GM19372 (cell line): ENCODE data around the gene ARHGEF4.

Experiments used
- ATAC-seq: cut with Tn5 transposase; IDR thresholded peaks from one replicate; pipeline ENCODE4 v1.9.1; 2021; ENCODE audit warnings: mild to moderate bottlenecking, low read depth, moderate library complexity; ENCODE audit not compliant: unreplicated experiment

ARHGEF4 gene

DNA sequence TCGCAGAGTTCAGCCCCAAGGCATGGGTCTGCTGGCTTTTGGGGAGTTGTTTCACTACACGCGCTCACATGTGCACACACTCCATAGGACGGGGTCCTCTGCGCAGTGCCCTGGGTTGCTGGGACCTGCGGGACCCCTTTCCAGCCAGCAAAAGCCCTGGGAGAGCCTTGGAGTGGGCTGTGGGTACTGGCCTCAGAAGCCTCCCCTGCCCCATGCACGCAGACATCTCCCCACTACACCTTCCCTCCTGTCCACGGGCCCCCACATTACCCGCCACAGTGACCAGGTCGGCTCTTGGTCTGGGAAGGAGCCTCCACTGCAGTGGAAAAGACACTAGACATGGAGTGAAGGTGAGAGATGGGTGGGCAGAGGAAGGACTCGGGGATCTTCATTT is 208.0 kb downstream of the ARHGEF4 start:
- no peak for ATAC-seq

DNA sequence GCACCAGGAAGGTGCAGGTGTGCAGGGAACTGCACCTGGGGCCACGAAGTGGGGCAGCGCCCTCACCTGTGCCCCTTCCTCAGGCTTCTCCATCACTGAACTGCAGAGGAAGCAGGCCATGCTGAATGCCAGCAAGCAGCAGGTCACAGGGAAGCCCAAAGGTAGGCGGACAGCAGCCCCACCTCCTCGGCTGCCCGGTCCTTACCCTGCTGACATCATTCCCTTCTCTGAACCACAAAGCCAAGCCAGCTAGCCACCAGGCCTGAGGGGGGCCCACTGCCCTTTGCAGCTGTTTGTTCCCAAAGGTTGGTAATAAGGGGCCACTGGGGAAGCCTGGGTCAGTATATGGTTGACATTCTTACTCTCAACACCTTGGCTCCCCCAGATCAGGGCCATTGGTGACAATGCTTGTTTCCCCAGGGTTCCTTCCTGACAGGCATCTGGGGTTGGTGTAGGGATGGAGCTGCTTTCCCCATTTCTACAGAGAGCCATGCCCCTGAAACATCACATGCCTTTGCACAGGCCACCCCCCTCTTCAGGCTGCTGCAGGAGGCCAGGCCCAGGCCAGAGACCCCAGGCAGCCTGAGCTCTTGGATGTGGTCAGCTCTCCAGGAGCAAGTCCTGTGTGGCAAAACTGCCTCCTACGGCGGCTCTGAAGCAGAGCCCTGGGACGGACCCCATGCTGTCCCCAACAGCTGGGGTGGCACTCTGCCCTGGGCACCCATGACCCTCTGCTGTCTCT is 208.7 kb downstream of the ARHGEF4 start:
- no peak for ATAC-seq

DNA sequence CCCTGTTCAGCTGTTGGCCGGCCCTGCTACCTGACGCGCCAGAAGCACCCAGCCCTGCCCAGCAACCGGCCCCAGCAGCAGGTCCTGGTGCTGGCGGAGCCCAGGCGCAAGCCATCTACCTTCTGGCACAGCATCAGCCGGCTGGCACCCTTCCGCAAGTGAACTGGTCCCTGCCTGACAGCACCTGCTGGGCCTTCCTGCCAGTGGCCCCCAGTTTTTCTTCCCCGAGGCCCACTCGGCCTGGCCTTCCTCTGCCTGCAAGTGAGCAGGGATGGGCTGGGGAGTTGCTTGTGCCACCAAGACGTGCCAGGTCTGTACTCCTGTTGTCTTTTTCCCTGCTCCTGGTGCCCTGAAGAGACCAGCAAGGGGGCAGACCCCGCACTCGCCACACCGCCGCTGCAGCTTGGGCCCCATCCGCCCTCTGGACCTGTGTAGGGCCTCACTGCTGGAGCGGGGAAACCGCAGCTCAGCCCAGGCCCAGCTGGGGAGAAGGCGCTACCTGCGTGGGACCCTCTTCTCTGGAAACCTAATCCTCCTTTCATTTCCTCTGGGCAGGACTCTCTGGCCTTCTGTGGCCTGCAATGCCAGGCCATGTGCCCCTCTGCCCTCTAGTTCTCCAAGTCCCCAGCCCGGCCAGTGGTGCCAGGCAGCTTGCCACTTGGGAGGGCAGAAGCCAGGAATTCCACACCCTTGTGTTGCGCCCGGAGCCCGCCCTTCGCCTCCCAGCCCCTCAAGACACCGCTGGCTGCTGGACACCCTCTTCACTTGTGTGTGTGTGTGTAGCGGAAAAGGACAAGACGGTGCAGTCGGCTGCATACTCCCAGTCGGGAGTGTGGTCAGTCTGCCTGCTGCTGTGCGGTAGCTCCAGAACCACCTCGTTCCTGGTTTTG is 209.6 kb downstream of the ARHGEF4 start:
- no peak for ATAC-seq

DNA sequence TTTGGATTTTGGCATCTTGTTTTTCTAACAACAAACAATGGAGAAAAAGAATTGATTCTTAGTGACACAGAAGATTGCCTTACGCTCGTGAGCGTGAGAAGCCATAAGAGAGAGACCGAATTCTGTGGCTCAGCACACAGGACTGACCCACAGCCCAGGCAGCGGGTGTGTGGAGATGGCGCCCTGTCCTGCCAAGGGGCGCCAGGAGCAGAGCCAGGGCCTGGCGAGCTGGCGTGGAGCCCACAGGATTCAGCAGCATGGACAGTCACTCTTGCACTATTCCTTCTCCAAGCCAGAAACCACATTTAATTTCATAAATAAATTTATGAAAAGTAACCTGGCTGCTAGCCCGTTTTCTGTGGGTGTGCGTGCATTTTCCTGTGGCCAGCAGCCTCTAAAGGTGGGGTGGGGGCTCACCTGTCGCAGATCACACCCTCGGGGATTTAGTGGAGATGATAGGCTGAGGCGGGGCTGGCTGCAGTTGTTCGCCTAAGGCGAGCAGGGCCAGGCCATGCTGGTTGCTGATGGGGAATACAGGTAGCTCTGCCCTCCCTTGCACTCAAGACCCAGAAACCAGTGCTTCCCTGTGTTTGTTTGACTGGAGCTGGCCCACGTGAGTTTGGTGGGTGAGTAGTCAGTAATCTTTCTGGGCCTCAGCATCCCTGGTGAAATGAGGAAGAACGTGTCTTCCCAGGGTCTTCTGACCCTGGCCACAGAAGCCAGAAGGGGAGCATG is 210.4 kb downstream of the ARHGEF4 start:
- no peak for ATAC-seq

DNA sequence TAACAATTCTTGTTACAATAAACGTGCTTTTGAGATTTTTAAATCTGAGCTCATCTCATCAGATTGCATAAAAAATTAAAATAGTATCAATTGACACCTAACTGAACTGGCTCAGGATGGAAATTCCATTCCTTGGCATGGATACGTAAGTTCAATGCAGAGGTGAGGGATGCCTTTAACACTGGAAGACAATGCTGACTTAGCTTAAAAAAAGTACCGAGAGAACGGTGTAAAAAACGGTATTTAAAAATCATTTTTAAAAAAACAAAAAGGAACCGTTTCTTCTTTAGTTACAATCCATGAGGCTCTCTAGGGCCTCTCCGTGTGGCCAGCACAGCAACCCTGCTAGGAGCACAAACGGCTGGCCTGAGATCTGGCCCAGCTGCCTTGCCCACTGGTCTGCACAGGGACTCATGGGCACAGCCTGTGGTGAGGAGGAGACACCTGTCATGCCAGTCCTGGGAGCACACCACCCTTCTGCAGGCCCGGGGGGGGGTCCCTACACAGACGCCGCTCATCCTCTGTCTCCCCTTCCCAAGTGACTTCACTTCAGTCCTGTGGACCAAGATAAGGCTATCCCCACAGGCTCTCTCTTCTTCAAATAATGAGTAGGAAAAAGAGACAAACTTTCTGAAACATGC is 211.3 kb downstream of the ARHGEF4 start:
- ATAC-seq: no peak

DNA sequence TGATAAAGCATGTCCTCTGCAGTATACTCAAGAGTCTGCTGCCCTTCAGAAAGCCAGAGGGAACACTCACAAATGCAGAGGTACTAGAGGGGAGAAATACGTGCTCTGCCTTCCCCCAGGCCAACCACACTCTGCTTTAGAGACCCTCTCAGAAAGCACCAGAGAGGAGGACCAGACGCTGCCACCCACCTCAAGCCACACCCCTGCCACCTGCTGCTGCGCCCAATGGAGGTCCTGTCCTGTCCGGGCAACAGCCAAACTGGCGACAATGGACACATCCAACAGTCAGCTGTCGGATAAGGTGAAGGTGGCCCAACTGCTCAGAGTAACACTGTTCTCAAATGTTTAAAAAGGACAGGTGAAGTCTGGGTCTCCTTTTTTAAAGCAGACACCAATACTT is 211.9 kb downstream of the ARHGEF4 start:
- no peak for ATAC-seq

DNA sequence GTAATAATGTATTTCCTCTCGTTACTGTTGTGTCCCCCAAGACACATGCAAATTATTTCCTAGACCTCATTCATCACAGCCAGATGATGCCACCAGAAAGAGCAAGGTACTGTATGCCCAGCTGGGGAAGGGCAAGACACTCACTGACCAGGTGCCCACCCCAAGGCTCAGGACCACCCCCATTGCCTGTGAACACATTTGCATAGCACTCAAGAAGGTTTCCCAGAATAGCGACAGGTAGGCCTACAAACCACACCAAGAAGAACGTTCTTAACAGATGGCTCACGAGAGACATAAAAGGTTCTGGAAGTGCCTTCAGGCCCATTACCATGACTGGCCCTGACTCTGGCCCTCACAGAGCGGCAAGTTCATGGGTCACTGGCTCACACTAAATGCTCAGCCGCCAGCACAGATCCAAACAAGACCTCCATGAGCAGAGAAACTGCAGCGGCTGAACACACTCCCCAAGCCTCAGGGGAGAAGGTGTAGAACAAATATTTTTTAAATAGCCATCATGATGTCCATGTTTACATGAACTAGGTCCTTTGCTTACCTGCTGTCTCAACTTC is 212.5 kb downstream of the ARHGEF4 start:
- ATAC-seq: no peak

DNA sequence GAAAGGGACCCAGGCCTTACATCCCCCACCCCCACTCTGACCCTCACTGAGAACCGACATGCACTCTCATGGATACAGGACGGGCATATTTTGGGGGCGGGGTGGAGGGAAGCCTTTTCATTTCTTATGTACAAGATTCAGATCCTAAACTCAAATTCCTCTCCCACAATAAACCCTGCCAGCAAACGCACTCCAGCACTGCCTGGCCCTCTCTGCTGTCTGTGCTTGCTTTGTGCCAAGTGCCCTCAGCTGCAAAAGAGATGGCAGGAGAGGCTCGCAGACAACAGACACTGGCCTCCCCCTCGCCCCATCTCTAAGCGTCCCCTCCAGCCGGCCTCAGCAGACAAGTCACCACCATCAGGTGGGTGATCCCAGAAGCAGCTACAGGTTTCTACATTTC is 214.2 kb downstream of the ARHGEF4 start:
- no peak for ATAC-seq

DNA sequence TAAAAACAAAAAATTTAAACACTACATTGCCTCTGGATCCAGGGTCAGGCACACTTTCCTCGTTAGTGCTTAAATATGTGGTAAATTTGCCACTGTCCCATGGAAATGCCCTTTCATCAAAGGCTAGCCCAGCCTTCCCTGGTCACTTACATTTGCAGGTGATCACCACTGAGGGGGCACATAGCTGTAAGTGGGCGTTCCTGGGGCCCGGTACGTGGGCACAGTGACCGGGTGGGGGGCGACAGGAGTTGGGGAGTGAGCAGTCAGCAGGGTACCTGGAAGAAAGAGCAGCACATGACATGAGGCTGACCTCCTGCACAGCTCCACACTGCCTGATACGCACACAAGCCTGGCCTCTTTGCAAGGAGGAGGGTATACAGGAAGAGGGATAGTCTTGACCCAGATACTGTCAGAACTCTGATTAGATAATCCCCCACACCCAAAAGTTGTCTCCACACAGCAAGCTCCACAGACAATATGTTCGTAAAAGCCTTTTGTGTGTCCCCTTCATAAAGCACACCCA is 216.1 kb downstream of the ARHGEF4 start:
- ATAC-seq: no peak

DNA sequence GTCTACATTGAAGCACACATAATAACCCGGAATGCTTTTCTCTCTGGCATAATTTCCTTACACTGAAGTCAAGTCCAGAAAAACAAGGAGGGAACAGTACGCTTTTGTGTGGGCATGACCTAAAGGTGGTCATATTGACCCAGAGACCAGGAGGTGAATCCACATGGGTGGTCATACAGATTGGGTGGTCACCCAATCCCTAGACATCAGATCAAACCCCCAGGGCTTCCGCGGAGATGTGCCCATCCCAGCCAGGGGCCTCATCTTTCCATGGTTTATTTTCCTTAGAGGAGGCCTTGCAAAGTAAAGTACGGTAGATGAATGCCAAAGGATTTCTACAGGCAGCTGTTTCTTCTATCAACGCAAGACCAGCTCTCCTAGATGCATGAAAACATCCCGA is 217.8 kb downstream of the ARHGEF4 start:
- ATAC-seq: no peak

DNA sequence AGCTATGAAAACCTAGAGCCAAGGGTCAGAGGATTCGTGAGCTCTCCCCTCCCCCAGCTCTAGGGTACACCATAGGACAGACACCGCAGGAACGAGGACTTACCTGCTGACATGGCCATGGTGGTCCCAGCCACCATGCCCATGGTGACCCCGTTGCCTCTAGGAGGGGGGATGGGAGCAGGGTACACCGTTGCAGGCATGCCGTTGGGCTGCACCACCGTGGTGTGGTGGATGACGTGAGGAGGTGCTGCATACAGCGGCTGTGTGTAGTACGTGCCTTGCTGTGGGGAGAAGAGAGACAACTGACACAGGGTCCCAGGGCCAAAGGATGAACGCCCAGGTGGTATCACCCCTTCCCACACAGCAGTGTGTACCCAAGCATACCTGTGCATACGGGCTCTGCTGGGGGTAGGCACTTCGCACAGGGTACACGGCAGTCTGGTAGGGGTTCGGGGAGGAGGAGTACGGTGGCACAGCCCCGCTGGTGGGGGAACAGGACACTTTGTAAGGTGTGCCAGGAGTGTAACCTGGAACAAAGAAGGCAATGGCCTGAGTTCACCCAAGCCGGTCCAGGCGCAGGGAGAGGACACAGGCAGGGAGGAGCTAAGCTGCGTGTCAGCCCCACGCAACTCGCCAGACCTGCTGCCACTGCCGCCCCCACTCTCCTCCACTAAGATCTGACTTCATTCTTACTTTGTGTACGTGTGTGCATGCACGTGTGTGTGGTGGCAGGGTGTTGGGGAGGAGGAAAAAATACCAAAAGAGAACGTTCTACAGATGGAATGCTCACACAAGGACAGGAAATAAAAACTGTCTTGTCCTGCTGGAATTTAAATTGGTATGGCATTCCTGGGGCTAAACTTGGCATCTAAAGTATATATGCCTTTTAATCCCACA is 218.7 kb downstream of the ARHGEF4 start:
- ATAC-seq: no peak

DNA sequence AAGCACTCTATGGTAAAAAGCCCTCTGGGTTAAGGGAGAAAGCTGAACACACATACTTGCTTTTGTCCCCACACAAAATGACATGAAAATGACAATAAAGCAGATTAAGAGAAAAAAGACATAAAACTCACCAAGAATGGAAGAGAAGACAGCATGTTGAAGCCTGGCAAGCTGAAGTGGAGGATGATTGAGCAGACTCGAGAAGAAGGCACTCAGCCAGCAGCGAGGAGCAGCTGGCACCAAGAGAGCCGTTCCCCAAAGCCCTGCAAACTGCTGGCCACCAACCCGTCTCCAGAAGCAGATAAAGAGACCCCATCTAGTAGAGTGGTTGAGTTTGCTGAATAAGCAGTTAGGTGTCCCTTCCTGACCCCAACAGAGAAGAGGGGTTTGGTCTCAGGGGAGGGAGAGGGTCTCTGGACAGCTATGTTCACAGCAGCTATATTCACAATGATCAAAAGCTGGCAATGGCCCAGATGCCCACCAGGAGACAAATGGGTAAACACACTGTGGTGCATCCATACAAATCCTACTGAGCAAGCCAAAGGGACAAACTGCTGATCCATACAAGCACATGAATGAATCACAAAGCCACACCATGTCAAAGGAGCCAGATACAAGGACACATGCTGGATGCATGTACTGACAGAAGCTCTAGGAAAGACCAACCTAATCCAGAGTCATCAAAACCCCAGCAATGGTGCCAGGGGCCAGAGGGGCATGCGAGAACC is 219.7 kb downstream of the ARHGEF4 start:
- no peak for ATAC-seq

DNA sequence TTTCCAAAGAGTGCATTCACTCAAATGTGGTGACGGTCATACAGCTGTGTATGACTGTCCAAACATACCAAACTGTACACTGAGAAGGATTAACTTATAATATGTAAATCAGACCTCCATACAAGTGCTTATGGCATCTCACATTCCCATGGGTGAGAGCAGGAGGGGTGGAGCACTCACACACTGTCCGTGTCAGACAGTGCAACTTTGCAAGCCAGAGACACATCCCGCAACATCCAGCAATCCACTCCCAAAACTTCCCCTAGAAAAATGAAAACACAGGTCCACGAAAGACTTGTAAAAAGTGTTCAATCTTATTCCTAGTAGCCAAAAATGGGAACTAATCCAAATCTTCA is 220.2 kb downstream of the ARHGEF4 start:
- no peak for ATAC-seq

DNA sequence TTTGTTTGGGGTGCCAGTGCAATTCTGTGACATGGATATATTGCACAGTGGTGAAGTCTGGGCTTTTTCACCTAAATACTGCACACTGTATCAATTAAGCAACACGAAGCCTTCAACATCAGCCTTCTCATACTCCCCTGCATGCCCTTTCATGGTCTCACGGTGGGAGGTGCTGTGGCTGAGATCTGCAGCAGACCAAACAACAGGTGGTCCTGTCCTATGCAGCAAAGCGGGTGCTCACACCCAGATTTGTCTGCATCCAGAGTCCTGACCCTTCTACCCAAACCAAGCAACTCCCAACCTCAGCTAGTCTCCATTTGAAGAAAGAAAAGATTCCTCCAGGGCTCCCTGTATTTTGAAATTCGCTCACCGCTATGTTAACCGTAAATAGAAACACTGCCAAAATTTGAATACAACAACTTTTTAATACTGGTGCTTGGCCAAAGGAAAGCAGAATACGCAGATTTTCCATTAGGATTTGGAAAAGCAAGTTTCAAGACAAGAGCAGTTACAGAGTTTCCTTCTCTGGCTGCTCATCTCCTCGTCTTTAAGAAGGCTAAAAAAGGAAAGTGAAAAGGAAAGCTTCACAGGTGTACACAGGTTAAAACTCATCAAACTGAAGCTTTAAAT is 221.6 kb downstream of the ARHGEF4 start:
- ATAC-seq: no peak

DNA sequence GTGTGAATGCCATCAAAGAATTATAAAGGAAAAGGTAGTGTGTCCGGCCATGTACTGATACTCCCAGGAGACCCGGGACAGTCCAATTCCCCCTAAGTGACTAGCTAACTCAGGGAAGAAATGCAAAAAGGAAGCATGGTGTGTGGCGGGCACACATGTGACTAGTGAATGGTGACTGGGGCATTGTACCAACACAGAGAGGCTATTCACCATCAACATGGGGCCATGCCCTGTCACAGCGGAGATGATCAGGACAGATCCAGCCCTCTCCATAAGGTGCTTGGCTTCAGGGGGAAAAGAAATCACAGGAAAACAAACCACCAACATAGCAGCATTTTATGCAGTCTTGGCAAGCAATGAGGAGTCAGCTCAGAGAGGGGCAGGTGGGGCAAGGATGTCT is 222.2 kb downstream of the ARHGEF4 start:
- no peak for ATAC-seq

DNA sequence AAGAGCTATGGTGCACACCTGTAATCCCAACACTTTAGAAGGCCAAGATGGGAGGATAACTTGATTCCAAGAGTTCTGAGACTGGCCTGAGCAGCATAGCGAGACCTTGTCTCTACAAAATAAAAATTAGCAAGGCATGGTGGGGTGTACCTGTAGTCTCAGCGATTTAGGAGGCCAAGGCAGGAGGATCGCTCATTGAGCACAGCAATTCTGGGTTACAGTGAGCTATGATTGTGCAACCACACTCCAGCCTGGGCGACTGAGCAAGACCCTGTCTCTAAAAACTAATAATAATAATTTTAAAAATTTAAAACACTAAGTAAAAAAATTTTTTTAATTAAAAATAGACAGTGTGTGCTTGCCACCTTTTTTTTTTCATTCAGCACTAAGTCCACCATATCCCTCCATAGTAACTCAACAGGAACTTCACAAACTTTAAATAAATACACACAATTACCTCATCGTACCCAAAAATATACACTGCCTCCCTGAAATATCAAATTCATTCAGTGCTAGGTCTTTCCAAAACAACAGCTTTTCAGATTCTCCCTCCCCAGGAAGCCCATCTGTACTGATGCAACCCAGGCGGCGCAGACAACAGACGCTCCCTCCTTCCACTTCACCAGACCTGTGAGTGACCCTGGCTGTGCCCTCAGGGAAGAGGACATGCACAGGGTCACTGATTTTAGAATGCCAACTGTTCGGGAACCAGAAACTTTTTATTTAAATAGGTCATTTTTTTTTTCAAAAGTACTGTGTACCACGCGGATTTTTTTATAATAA is 227.0 kb downstream of the ARHGEF4 start:
- no peak for ATAC-seq
